Measurements from ENCODE around the gene LUZP1. TPM values are rescaled to one million over a fixed set of nuclear protein-coding genes. Genes with fewer than 3 reads are reported as not detected.

LUZP1 gene
- polyA plus RNA-seq, 1 experiment, result 39.4 TPM

GRCh38 chr1:23079025-23079424, 89.6 kb downstream of the LUZP1 start:
- no peak for TF ChIP-seq CTCF (IDR thresholded peaks at IDR 0.05; ENCODE audit: low read depth, low read length)

GRCh38 chr1:23074012-23074411, 94.6 kb downstream of the LUZP1 start:
- Histone ChIP-seq H3K27me3 (ENCODE audit: control insufficient read depth, insufficient read depth, low read length) (no peaks in the 10 kb centered on the region), H3K27ac (ENCODE audit: low read depth, low read length) (no peak overlapping the region), H3K9me3 (ENCODE audit: control insufficient read depth, insufficient read depth, low read length) (no peaks in the 10 kb centered on the region), H3K4me3 (ENCODE audit: low read depth, low read length) (no peak overlapping the region)
- DNase-seq (ENCODE audit: low read depth, low spot score), result no peak
- no peak for TF ChIP-seq CTCF (IDR thresholded peaks at IDR 0.05; ENCODE audit: low read depth, low read length)
- ChIA-PET CTCF (no interaction called here), POLR2A (no interaction called here)

More at GRCh38 chr1:23079025-23079424, 89.6 kb downstream of the LUZP1 start:
- H3K27ac ChIP-seq (ENCODE audit: low read depth, low read length), result no peak overlapping the region
- ChIA-PET CTCF (interaction anchor here (0.7 to 1.9 kb wide), 2 partner anchors 106 to 119 kb away, joined by 6 to 8 read pairs; no protein-coding TSS in a partner anchor), POLR2A (no interaction called here)
- DNase-seq (ENCODE audit: low read depth, low spot score), result no peak
- H3K4me3 ChIP-seq (ENCODE audit: low read depth, low read length), result no peak overlapping the region
- no peaks in the 10 kb centered on the region for H3K9me3 ChIP-seq (ENCODE audit: control insufficient read depth, insufficient read depth, low read length)
- no peaks in the 10 kb centered on the region for H3K27me3 ChIP-seq (ENCODE audit: control insufficient read depth, insufficient read depth, low read length)

GRCh38 chr1:23069675-23070074, 99.0 kb downstream of the LUZP1 start:
- TF ChIP-seq CTCF (IDR thresholded peaks at IDR 0.05; ENCODE audit: low read depth, low read length), result no peak
- CTCF ChIA-PET, result interaction anchor here (0.8 to 1.4 kb wide), 2 partner anchors 11 to 29 kb away, joined by 3 to 5 read pairs; no protein-coding TSS in a partner anchor

GRCh38 chr1:23069149-23069548, 99.5 kb downstream of the LUZP1 start:
- ChIA-PET POLR2A (no interaction called here), CTCF (interaction anchor here (0.8 to 1.4 kb wide), 2 partner anchors 10 to 29 kb away, joined by 3 to 5 read pairs; no protein-coding TSS in a partner anchor)
- Histone ChIP-seq H3K9me3 (ENCODE audit: control insufficient read depth, insufficient read depth, low read length) (no peaks in the 10 kb centered on the region), H3K4me3 (ENCODE audit: low read depth, low read length) (no peak overlapping the region), H3K27me3 (ENCODE audit: control insufficient read depth, insufficient read depth, low read length) (no peaks in the 10 kb centered on the region), H3K27ac (ENCODE audit: low read depth, low read length) (no peak overlapping the region)
- no peak for DNase-seq (ENCODE audit: low read depth, low spot score)
- TF ChIP-seq CTCF (IDR thresholded peaks at IDR 0.05; ENCODE audit: low read depth, low read length), result no peak

More at GRCh38 chr1:23069675-23070074, 99.0 kb downstream of the LUZP1 start:
- DNase-seq (ENCODE audit: low read depth, low spot score), result no peak
- no peaks in the 10 kb centered on the region for H3K9me3 ChIP-seq (ENCODE audit: control insufficient read depth, insufficient read depth, low read length)
- POLR2A ChIA-PET, result no interaction called here
- H3K27me3 ChIP-seq (ENCODE audit: control insufficient read depth, insufficient read depth, low read length), result no peaks in the 10 kb centered on the region
- H3K27ac ChIP-seq (ENCODE audit: low read depth, low read length), result no peak overlapping the region
- H3K4me3 ChIP-seq (ENCODE audit: low read depth, low read length), result no peak overlapping the region

GRCh38 chr1:23066075-23066474, 102.6 kb downstream of the LUZP1 start:
- Histone ChIP-seq H3K9me3 (ENCODE audit: control insufficient read depth, insufficient read depth, low read length) (no peaks in the 10 kb centered on the region), H3K27me3 (ENCODE audit: control insufficient read depth, insufficient read depth, low read length) (no peaks in the 10 kb centered on the region), H3K27ac (ENCODE audit: low read depth, low read length) (no peak overlapping the region), H3K4me3 (ENCODE audit: low read depth, low read length) (no peak overlapping the region)
- TF ChIP-seq CTCF (IDR thresholded peaks at IDR 0.05; ENCODE audit: low read depth, low read length), result no peak
- ChIA-PET CTCF (no interaction called here), POLR2A (no interaction called here)
- no peak for DNase-seq (ENCODE audit: low read depth, low spot score)
